ENCODE data around the gene SNX5. TPM values are rescaled to one million over a fixed set of nuclear protein-coding genes. Genes with fewer than 3 reads are reported as not detected.
A peak's percentile ranks its signal among the peaks of the same experiment; 100 is the strongest.

Gene SNX5
- total and polyA plus RNA-seq, 2 of the 13 experiments (the other 11 are each of a cell fraction or from before 2014, with no cell fraction given), result 664 to 1,040 TPM

DNA sequence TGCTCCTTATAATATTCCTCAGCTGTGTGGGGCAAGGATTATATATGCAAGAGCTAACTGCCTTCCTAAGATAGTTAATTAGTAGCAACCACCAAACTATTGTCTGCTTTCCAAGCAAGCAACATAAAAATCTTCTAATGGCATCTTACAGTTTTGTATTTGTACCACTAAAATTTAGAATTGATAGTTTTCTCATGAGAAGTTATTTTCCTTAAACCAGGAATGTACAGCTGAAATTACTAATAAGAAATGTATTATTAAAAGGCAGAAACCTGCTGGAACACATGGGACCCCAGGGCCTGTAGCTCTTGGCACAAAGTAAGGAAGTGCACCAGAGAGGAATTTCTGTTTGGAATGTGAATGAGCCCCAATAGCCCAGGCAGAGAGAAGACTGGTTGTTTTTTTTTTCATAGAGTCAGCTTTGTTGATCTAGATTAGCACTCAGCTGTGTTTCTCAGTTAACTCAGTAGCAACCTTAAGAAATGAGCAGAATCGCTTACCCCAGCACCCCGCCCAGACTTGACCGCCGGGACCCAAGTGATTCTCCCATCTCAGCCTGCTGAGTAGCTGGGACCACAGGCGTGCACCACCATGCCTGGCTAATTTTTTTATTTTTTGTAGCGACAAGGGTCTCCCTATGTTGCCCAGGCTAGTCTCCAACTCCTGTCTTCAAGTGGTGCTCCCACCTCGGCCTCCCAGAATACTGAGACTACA lies 2.9 kb upstream of the SNX5 start (continued):
- TF ChIP-seq, protein P1, sequence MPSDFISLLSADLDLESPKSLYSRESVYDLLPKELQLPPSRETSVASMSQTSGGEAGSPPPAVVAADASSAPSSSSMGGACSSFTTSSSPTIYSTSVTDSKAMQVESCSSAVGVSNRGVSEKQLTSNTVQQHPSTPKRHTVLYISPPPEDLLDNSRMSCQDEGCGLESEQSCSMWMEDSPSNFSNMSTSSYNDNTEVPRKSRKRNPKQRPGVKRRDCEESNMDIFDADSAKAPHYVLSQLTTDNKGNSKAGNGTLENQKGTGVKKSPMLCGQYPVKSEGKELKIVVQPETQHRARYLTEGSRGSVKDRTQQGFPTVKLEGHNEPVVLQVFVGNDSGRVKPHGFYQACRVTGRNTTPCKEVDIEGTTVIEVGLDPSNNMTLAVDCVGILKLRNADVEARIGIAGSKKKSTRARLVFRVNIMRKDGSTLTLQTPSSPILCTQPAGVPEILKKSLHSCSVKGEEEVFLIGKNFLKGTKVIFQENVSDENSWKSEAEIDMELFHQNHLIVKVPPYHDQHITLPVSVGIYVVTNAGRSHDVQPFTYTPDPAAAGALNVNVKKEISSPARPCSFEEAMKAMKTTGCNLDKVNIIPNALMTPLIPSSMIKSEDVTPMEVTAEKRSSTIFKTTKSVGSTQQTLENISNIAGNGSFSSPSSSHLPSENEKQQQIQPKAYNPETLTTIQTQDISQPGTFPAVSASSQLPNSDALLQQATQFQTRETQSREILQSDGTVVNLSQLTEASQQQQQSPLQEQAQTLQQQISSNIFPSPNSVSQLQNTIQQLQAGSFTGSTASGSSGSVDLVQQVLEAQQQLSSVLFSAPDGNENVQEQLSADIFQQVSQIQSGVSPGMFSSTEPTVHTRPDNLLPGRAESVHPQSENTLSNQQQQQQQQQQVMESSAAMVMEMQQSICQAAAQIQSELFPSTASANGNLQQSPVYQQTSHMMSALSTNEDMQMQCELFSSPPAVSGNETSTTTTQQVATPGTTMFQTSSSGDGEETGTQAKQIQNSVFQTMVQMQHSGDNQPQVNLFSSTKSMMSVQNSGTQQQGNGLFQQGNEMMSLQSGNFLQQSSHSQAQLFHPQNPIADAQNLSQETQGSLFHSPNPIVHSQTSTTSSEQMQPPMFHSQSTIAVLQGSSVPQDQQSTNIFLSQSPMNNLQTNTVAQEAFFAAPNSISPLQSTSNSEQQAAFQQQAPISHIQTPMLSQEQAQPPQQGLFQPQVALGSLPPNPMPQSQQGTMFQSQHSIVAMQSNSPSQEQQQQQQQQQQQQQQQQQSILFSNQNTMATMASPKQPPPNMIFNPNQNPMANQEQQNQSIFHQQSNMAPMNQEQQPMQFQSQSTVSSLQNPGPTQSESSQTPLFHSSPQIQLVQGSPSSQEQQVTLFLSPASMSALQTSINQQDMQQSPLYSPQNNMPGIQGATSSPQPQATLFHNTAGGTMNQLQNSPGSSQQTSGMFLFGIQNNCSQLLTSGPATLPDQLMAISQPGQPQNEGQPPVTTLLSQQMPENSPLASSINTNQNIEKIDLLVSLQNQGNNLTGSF (CRISPR knock-in tag; IDR thresholded peaks at IDR 0.05), result no peak
- no peak for TF ChIP-seq SMAD9 (CRISPR knock-in tag; IDR thresholded peaks at IDR 0.05)
- TF ChIP-seq KLF9 (CRISPR knock-in tag; IDR thresholded peaks at IDR 0.05; ENCODE audit: low read depth), result no peak
- no peak for TF ChIP-seq MEF2D (CRISPR knock-in tag; IDR thresholded peaks at IDR 0.05)
- no peak for TF ChIP-seq ZNF251 (CRISPR knock-in tag; IDR thresholded peaks at IDR 0.05)
- no peak for TF ChIP-seq ZNF678 (CRISPR knock-in tag; IDR thresholded peaks at IDR 0.05)
- TF ChIP-seq MBNL3 (CRISPR knock-in tag; conservative IDR thresholded peaks at IDR 0.05), result no peak
- no peak for TF ChIP-seq RBFOX2 (IDR thresholded peaks at IDR 0.05; ENCODE audit: low read depth, low read length)
- no peak for TF ChIP-seq HMG20A (CRISPR knock-in tag; IDR thresholded peaks at IDR 0.05; ENCODE audit: borderline replicate concordance)
- no peak for TF ChIP-seq KDM1A (CRISPR knock-in tag; IDR thresholded peaks at IDR 0.05)
- TF ChIP-seq AHR (CRISPR knock-in tag; IDR thresholded peaks at IDR 0.05), result no peak
- TF ChIP-seq ZNF441 (CRISPR knock-in tag; IDR thresholded peaks at IDR 0.05; ENCODE audit: borderline replicate concordance), result no peak
- TF ChIP-seq ASH2L (IDR thresholded peaks at IDR 0.05; ENCODE audit: insufficient read length, low read depth, low read length), result peak; percentile 17
- TF ChIP-seq HNRNPLL (IDR thresholded peaks at IDR 0.05; ENCODE audit: low read depth, low read length, poor library complexity, severe bottlenecking), result no peak
- TF ChIP-seq, protein P2, sequence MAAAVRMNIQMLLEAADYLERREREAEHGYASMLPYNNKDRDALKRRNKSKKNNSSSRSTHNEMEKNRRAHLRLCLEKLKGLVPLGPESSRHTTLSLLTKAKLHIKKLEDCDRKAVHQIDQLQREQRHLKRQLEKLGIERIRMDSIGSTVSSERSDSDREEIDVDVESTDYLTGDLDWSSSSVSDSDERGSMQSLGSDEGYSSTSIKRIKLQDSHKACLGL (CRISPR knock-in tag; IDR thresholded peaks at IDR 0.05), result no peak
- TF ChIP-seq, protein P3, sequence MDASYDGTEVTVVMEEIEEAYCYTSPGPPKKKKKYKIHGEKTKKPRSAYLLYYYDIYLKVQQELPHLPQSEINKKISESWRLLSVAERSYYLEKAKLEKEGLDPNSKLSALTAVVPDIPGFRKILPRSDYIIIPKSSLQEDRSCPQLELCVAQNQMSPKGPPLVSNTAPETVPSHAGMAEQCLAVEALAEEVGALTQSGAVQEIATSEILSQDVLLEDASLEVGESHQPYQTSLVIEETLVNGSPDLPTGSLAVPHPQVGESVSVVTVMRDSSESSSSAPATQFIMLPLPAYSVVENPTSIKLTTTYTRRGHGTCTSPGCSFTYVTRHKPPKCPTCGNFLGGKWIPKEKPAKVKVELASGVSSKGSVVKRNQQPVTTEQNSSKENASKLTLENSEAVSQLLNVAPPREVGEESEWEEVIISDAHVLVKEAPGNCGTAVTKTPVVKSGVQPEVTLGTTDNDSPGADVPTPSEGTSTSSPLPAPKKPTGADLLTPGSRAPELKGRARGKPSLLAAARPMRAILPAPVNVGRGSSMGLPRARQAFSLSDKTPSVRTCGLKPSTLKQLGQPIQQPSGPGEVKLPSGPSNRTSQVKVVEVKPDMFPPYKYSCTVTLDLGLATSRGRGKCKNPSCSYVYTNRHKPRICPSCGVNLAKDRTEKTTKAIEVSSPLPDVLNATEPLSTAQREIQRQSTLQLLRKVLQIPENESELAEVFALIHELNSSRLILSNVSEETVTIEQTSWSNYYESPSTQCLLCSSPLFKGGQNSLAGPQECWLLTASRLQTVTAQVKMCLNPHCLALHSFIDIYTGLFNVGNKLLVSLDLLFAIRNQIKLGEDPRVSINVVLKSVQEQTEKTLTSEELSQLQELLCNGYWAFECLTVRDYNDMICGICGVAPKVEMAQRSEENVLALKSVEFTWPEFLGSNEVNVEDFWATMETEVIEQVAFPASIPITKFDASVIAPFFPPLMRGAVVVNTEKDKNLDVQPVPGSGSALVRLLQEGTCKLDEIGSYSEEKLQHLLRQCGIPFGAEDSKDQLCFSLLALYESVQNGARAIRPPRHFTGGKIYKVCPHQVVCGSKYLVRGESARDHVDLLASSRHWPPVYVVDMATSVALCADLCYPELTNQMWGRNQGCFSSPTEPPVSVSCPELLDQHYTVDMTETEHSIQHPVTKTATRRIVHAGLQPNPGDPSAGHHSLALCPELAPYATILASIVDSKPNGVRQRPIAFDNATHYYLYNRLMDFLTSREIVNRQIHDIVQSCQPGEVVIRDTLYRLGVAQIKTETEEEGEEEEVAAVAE (CRISPR knock-in tag; IDR thresholded peaks at IDR 0.05; ENCODE audit: borderline replicate concordance), result no peak
- TF ChIP-seq SAFB2 (CRISPR knock-in tag; IDR thresholded peaks at IDR 0.05; ENCODE audit: borderline replicate concordance, low read depth), result no peak
- TF ChIP-seq SMAD1 (CRISPR knock-in tag; IDR thresholded peaks at IDR 0.05; ENCODE audit: borderline replicate concordance, low read depth), result no peak; the same call in 1 of the 2 replicates
- TF ChIP-seq RFX3 (CRISPR knock-in tag; IDR thresholded peaks at IDR 0.05), result no peak
- no peak for TF ChIP-seq MED1 (CRISPR knock-in tag; IDR thresholded peaks at IDR 0.05)
- TF ChIP-seq ZNF749 (CRISPR knock-in tag; IDR thresholded peaks at IDR 0.05; ENCODE audit: borderline replicate concordance), result no peak
- TF ChIP-seq KLF11 (CRISPR knock-in tag; IDR thresholded peaks at IDR 0.05), result no peak
